Activated CD8-positive, alpha-beta memory T cell treated with anti-CD3 and anti-CD28 coated beads for 48 hours (primary cell): ENCODE results near the gene DCP1B.
"Not testable (repeated sequence)": the region's sequence is repeated elsewhere in the genome, so short reads cannot be mapped to it uniquely, and the experiment has no call there.

Source experiments
- DNase-seq, 3 experiments: peaks; one replicate each; pipeline ENCODE4 v3.0.0-alpha.2; 2020; ENCODE audit warnings: low read depth in 2 of 3, low spot score in 2 of 3

Gene DCP1B

GRCh38 chr12:1977109-1977508 is 27.1 kb downstream of the DCP1B start:
- DNase-seq = no peak

GRCh38 chr12:1974812-1975211 is 29.4 kb downstream of the DCP1B start:
- DNase-seq = no peak

- no peak for DNase-seq
Measured at GRCh38 chr12:1972856-1973317, 31.4 kb downstream of the DCP1B start.

GRCh38 chr12:1972260-1972659 is 32.0 kb downstream of the DCP1B start:
- DNase-seq = no peak

GRCh38 chr12:1970331-1970900 is 33.8 kb downstream of the DCP1B start:
- no peak for DNase-seq

- no peak for DNase-seq
Measured at GRCh38 chr12:1966561-1967226, 37.6 kb downstream of the DCP1B start.

- DNase-seq = no peak
Measured at GRCh38 chr12:1965916-1966315, 38.3 kb downstream of the DCP1B start.

GRCh38 chr12:1962051-1963020 is 41.9 kb downstream of the DCP1B start:
- no peak for DNase-seq

GRCh38 chr12:1956716-1957115 is 47.5 kb downstream of the DCP1B start:
- no peak for DNase-seq

GRCh38 chr12:1949771-1950470 is 54.3 kb downstream of the DCP1B start:
- no peak for DNase-seq

- DNase-seq = no peak
Measured at GRCh38 chr12:1948883-1949282, 55.4 kb downstream of the DCP1B start.

GRCh38 chr12:1947081-1947480 is 57.2 kb downstream of the DCP1B start:
- DNase-seq = no peak

- no peak for DNase-seq
Measured at GRCh38 chr12:1946296-1946695, 58.0 kb downstream of the DCP1B start.

GRCh38 chr12:1945502-1945901 is 58.8 kb downstream of the DCP1B start:
- not testable (repeated sequence) for DNase-seq

GRCh38 chr12:1939801-1940607 is 64.3 kb downstream of the DCP1B start:
- DNase-seq = peak; percentile 52 to 84 (median 84)

GRCh38 chr12:1939331-1939730 is 64.9 kb downstream of the DCP1B start:
- DNase-seq = no peak

- no peak for DNase-seq
Measured at GRCh38 chr12:1937481-1938224, 66.6 kb downstream of the DCP1B start.

GRCh38 chr12:1936406-1937320 is 67.6 kb downstream of the DCP1B start:
- DNase-seq = no peak
